ENCODE measurements around the gene NTN1. TPM values are rescaled to one million over a fixed set of nuclear protein-coding genes. Genes with fewer than 3 reads are reported as not detected.
A peak's percentile ranks its signal among the peaks of the same experiment; 100 is the strongest.

Gene NTN1
- total and polyA plus RNA-seq, 2 experiments from 2014 or later = 0.42 to 2.1 TPM

DNA sequence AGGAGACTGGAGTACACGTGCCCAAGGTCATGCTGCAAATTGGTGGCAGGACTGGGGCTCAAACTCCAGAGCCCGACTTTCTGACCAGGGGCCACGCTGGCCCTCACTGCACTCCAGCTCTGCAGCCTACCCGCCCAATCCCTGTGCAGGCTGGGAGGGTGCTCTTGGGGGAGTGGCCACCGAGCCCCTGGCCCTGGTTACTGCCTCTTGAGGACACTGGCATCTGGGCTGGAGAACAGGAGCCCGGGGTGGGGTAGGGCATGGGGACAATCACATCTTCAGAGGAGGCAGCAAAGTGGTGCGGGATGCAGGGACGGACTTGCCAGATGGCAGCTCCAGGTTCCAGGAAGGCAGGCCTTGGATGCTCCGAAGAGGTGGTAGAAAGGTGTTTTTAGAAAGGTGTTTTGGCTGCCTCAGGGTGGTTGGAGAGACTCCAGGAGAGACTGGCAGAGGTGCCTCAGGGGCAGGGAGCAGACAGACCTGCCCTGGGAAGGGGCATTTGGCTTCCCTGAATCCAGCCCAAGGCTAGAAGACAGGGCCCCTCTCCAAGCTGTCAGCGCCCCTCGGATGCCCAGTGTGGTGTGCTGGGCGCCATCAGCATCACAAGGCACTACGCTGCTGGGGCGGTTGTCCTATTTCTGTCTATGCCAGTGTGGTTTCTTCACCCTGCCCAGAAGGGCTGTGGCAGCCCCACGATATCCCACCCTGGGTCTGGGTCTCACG lies 220.6 kb downstream of the NTN1 start:
- peaks cover 22% of the 10 kb centered on the region for H3K4me1 ChIP-seq (ENCODE audit: insufficient read depth)
- no peaks in the 10 kb centered on the region for H3K27me3 ChIP-seq
- WGBS (ENCODE audit: low lambda C conversion rate, missing lambda C conversion rate) = 92% methylated on average over 15 of the region's 16 CpGs
- H3K4me2 ChIP-seq = no peak overlapping the region
- H3K9me2 ChIP-seq (replicated peaks; ENCODE audit: insufficient read depth) = no peaks in the 10 kb centered on the region
- H3K79me2 ChIP-seq = no peaks in the 10 kb centered on the region
- DNase-seq (ENCODE audit: low spot score) = no peak
- H4K20me1 ChIP-seq (ENCODE audit: insufficient read depth, poor library complexity, severe bottlenecking) = no peaks in the 10 kb centered on the region
- no peaks in the 10 kb centered on the region for H3K9me3 ChIP-seq (ENCODE audit: low read depth)
- H3K36me3 ChIP-seq (replicated peaks; ENCODE audit: insufficient read depth, low read depth) = no peaks in the 10 kb centered on the region
- peak overlapping the region; percentile 98 for H3K27ac ChIP-seq
- no peak overlapping the region for H2AFZ ChIP-seq
- H3K4me3 ChIP-seq = no peak overlapping the region
- TF ChIP-seq, protein P1, sequence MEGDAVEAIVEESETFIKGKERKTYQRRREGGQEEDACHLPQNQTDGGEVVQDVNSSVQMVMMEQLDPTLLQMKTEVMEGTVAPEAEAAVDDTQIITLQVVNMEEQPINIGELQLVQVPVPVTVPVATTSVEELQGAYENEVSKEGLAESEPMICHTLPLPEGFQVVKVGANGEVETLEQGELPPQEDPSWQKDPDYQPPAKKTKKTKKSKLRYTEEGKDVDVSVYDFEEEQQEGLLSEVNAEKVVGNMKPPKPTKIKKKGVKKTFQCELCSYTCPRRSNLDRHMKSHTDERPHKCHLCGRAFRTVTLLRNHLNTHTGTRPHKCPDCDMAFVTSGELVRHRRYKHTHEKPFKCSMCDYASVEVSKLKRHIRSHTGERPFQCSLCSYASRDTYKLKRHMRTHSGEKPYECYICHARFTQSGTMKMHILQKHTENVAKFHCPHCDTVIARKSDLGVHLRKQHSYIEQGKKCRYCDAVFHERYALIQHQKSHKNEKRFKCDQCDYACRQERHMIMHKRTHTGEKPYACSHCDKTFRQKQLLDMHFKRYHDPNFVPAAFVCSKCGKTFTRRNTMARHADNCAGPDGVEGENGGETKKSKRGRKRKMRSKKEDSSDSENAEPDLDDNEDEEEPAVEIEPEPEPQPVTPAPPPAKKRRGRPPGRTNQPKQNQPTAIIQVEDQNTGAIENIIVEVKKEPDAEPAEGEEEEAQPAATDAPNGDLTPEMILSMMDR (IDR thresholded peaks at IDR 0.05; ENCODE audit: poor library complexity) = no peak

DNA sequence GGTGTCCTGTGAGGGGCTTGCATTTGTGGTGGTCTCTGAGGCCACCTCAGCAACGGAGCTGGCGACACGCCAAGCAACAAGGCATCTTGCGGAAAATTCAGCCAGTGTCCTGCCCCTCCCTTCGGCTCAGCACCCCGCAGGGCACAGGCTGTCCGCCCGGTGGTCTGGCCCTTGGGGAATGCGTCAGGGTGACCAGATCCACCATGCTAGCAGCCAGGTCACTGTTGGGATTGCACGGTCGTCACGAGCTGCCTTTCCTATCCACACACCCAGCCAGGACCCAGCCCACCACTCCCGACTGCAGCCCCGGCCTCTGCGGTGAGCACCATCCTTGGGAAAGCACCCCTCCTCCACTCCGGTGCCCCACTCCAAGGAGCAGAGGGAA lies 221.2 kb downstream of the NTN1 start:
- Histone ChIP-seq H2AFZ (no peak overlapping the region), H4K20me1 (ENCODE audit: insufficient read depth, poor library complexity, severe bottlenecking) (no peaks in the 10 kb centered on the region), H3K4me3 (no peak overlapping the region), H3K79me2 (no peaks in the 10 kb centered on the region), H3K9me2 (replicated peaks; ENCODE audit: insufficient read depth) (no peaks in the 10 kb centered on the region), H3K27ac (no peak overlapping the region), H3K36me3 (replicated peaks; ENCODE audit: insufficient read depth, low read depth) (no peaks in the 10 kb centered on the region), H3K4me1 (ENCODE audit: insufficient read depth) (peaks cover 22% of the 10 kb centered on the region), H3K9me3 (ENCODE audit: low read depth) (no peaks in the 10 kb centered on the region), H3K4me2 (no peak overlapping the region), H3K27me3 (no peaks in the 10 kb centered on the region)
- TF ChIP-seq EZH2 (IDR thresholded peaks at IDR 0.05; ENCODE audit: borderline replicate concordance) (no peak), EZH2phosphoT487 (IDR thresholded peaks at IDR 0.05; ENCODE audit: low read depth, severe bottlenecking, unreplicated experiment) (no peak)
- TF ChIP-seq, protein P1 (IDR thresholded peaks at IDR 0.05; ENCODE audit: poor library complexity) = no peak
- 85% methylated on average over 16 of the region's 16 CpGs for WGBS (ENCODE audit: low lambda C conversion rate, missing lambda C conversion rate)
- DNase-seq (ENCODE audit: low spot score) = no peak

DNA sequence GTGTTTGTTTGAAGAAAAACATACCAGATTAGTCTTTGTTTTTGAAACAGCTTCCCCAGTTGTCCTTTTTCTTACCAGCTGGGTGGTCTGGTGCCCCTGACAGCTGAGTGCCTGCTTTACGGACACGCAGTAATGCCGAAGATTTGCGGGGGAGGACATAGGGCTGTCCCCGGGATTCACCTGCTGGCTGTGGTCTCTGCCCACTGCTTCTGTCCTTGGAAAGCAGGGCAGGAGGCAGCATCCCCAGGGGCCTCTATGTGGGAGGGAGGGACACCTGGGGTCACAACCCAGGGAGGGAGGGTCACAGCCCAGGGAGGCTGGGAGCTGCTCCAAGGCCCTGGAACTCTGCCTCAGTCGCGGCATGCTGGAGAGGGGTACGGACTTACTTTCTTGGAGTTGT lies 221.7 kb downstream of the NTN1 start:
- Histone ChIP-seq H3K4me1 (ENCODE audit: insufficient read depth) (peaks cover 22% of the 10 kb centered on the region), H2AFZ (no peak overlapping the region), H3K9me2 (replicated peaks; ENCODE audit: insufficient read depth) (no peaks in the 10 kb centered on the region), H3K79me2 (no peaks in the 10 kb centered on the region), H3K36me3 (replicated peaks; ENCODE audit: insufficient read depth, low read depth) (no peaks in the 10 kb centered on the region), H3K9me3 (ENCODE audit: low read depth) (no peaks in the 10 kb centered on the region), H3K4me2 (no peak overlapping the region), H4K20me1 (ENCODE audit: insufficient read depth, poor library complexity, severe bottlenecking) (no peaks in the 10 kb centered on the region), H3K27ac (no peak overlapping the region), H3K27me3 (no peaks in the 10 kb centered on the region), H3K4me3 (no peak overlapping the region)
- DNase-seq (ENCODE audit: low spot score) = no peak
- 75% methylated on average over 8 of the region's 8 CpGs for WGBS (ENCODE audit: low lambda C conversion rate, missing lambda C conversion rate)
- no peak for TF ChIP-seq EZH2 (IDR thresholded peaks at IDR 0.05; ENCODE audit: borderline replicate concordance)
- no peak for TF ChIP-seq EZH2phosphoT487 (IDR thresholded peaks at IDR 0.05; ENCODE audit: low read depth, severe bottlenecking, unreplicated experiment)
- TF ChIP-seq, protein P1 (IDR thresholded peaks at IDR 0.05; ENCODE audit: poor library complexity) = no peak

Data from hepatocyte (in vitro differentiated cells).